Measurements from ENCODE around the gene ZCCHC7.
"Not testable (repeated sequence)": the region's sequence is repeated elsewhere in the genome, so short reads cannot be mapped to it uniquely, and the experiment has no call there.

The ZCCHC7 gene

DNA sequence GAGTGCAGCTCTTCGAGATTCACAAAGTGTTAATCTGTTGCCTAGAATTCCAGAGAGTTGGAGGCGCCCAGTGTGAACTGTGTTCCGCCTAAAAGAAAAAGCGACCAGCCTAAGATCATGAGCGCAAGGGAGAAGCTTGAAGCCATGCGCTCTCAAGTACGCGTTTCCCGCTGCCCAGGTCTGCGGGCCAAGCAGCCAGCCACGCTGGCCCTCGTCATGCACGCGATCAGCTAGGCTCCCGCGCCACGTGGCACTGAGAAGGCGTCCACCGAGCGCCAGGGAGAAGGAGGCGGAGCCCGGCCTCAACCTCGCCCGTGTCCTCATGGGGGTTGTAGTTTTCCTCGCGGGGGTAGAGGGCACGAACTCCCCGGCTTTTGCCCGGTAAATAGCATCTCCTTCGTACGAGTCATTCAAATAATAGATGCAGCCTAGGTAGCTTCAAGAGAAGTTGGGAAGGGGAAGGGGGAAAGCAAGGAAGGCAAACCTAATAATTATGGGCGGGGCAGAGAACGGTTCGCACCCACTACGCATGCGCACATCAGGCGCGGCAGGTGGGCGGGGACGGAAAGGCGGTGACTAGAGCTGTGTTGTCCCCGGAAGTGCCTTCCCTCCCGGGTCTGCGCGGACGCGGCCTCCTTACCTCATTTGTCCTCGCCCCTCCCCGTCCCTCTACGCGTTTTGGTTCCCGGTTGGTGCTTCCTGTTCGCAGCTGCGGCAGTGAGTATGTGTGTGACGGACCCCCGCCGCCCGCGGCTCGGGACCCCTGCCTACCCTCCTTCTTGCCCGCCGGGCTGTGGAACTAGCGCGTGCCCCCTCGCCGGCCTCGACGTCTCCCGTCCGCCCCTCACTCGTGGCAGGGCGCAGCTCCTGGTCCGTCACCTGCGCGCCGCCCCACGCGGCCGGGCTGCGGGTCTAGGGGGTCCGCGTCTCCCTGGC, at the start of gene ZCCHC7:
Gene ZCCHC7, plus strand, starts transcription at position 668 of the 936 bp plus-strand sequence.
- DNase-seq, result peak; percentile 97

DNA sequence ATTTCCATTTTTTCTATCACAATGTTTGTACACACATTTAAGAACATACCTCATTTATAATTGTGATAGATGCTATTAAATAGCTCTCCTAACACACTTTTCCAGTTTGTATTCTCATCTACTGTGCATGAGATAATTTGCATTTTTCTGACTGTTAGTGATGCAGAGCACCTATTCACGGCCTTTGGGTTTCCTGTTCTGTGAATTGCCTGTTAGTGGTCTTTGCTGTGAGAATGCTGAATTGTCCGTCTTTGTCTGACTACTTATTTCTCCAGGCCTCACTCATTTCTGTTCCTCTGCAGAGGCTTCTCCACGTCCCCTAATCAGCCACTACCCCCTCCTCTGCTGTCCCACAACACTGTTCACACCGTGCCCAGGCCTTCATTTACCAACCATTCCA, 45.6 kb upstream of the ZCCHC7 start:
- DNase-seq, result not testable (repeated sequence)

DNA sequence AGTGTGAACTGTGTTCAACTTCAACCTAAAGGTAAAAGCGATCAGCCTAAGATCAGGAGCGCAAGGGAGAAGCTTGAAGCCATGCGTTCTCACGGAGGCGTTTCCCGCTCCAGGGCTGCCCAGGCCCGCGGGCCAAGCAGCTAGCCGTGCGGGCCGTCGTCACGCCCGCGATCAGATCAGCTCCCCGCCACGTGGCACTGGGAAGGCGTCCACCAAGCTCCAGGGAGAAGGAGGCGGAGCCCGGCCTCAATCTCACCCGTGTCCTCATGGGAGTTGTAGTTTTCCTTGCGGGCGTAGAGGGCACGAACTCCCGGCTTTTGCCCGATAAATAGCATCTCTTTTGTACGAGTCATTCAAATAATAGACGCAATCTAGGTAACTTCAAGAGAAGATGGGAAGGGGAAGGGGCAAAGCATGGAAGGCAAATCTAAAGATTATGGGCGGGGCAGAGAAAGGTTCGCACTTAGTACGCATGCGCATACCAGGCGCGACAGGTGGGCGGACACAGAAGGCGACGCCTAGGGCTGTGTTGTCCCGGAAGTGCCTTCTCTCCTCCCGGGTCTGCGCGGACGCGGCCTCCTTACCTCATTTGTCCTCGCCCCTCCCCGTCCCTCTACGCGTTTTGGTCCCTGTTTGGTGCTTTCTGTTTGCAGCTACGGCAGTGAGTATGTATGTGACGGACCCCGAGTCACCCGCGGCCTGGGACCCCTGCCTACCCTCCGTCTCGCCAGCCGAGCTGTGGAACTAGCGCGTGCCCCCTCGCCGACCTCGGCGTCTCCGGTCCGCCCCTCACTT, 40.8 kb upstream of the ZCCHC7 start:
- DNase-seq, result peak; percentile 96

DNA sequence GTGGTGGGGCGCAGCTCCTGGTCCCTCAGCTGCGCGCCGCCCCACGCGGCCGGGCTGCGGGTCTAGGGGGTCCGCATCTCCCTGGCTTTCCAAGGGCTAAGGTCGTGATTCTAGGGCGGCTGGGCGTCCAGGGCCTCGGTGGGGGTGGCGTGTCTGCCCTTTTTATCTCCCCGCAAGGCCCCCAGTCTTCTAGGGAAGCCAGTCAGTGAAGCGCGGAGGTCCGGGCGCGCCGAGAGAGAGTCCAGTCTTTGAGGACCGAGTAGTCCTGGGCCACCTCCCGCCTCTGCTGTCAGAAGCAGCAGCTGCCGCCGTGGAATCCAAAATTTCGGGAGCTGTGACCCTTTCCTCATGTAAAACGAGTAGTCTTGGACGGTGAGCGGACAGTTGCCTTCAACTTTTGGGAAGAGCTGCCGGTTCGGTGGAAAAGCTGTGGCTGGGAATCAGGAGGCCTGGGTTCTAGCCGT, 40.2 kb upstream of the ZCCHC7 start:
- DNase-seq, result not testable (repeated sequence)

DNA sequence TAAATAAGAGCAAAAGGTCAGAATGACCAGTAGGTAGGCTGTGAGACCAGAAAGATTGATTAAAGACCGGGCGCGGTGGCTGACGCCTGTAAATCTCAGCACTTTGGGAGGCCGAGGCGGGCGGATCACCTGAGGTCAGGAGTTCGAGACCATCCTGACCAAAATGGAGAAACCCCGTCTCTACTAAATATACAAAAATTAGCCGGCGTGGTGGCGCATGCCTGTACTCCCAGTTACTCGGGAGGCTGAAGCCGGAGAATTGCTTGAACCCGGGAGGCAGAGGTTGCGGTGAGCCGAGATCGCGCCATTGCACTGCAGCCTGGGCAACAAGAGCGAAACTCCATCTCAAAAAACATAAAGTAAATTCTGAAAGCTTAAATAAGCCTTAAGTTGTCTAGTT, 38.9 kb upstream of the ZCCHC7 start:
- not testable (repeated sequence) for DNase-seq

DNA sequence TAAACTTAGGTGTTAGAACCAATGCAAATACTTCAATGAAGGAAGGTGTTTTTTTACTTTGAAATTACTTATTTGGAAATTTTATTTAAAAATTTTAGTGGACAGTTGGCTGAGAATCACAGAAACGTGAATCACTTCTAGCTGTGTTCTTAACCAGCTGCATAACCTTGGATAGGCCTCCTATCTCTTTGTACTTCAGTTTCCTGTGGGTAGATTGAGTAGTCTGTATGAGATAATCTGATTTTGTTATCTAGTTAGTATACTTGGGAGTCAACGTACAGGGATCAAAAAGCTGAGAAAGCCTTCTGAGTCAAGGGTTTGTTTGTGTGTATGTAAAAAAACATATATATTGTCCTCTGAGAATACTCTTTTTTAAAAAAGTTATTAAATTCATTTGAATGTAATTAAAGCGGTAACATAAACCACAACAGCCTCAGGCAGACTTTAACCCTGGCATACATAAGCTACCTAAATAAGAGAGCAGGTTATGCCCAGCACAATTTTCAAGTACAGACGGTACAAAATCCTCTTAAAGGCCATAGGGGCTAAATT, 38.1 kb upstream of the ZCCHC7 start:
- DNase-seq, result no peak

DNA sequence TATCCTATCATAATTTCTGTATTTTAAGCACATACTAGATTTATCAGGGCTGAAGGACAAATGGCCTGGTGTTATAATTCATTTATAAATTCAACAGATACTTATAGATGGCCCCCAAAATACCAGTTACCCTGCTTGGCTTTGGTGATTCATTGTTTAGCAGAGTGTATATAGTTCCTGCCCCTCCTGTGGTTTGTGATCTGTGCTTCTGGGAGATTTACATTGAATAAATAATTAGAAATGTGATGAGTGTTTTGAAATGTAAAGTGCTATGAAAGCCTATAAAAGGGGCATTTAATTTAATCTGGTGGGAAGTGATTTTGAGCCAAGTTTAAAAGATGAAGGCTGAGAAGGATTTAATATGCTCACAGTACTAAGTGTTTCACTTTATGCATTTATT, 36.7 kb upstream of the ZCCHC7 start:
- DNase-seq, result no peak

DNA sequence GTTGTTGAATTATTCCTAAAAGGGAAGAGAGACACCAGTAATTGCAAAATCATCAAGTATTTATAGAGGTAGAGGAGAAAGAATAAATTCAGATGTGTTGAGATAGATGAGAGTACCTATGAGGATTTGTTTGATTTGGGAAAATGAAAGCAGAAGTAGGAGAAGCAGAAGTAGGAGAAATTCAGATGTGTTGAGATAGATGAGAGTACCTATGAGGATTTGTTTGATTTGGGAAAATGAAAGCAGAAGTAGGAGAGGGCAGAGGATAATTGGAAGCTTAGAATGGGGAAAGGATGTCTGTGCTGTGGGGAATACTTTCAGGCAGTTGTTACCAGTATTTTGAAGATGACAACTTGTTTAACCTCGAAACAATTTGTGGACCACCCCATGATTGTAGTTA, 35.1 kb upstream of the ZCCHC7 start:
- no peak for DNase-seq

DNA sequence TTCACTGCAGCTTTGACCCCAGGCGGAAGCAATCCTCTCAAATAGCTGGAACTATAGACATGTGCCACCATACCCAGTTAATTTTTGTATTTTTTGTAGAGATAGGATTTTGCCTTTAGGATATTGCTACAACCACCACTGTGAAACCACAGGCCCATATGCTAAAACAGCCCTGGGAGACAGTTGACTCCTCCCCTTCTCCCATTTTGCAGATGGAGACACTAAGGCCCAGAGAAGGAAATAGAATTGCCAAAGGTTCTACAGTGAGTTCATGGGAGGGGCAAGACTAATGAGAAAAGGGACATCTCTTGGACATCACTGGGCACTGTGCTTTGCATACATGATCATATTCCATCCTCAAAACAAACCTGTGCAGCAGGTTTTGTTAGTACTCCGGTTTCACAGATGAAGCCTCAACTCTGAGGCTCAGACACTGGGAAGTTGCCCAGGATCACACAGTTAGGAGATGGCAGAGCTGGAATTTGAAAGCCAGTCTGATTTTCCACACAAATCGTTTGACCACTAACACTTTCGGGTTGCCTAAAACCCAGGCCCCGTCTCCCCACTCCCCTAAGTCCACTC, 27.6 kb upstream of the ZCCHC7 start:
- not testable (repeated sequence) for DNase-seq

DNA sequence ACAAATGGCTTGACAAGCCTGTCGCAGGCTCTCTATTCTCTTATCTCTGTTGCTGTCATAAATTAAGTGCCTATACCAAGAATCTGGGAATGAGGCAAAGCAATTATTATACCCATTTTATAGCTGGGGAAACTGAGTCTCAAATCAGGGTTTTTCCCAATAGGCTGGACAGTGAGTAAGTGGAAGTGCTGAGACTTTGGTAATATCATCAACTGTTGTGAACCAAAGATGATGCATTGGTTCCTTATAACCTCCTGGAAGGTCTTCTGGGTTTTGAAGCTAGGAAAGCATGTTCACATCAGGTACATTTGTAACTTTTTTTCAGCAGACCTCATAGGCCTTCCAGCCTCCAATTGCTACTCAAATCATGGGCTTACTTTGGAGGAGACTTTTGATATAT, 25.6 kb upstream of the ZCCHC7 start:
- DNase-seq, result no peak

DNA sequence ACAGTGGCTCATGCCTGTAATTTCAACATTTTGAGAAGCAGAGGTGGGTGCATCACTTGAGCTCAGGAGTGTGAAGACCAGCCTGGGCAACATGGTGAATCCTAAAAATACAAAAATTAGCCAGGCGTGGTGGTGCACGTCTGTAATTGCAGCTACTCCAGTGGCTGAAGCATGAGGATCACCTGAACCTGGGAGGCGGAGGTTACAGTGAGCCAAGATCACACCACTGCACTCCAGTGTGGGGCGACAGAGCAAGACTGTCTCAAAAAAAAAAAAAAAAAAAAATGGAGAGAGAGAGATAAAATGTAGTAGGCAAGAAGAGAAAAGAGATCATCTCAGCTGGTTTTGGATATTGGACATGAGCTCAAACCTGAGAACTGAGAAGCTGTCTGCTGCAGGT, 23.7 kb upstream of the ZCCHC7 start:
- no peak for DNase-seq

DNA sequence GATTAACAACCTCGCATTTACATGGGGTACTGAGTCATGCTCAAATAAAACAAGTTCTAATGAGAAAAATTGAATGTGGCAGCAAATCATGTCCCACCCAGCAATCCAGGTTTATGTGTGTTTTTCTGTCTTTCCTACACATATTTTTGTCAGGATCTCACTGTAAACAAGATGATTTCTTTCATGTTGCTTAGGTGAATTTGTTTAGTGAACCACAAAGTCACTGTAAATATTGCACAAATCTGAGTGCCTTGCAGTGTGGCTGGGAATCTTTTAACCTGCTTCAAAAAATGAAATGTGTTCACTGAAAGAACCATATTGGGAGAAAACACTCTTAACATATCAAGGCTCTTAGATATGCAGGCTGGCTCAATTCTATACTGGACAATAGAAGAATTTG, 23.1 kb upstream of the ZCCHC7 start:
- DNase-seq, result no peak

DNA sequence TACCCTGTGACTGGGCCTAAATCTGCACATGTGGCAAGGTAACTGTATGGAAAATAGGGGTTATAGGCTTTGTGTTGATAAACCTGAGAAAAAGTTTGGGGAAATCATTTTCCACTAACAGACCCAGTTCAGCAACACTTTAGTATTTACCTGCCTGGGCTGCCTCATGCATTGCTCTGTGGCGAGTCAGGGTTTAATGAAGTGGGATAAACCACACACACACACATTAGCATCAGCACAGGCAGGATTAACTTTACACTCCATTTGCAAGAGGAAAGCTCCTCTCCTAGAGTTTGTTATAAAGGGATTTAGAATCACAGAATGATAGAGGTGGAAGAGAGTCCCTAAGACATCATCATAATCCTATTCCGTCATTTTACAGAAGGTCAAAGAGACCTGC, 20.0 kb upstream of the ZCCHC7 start:
- no peak for DNase-seq

DNA sequence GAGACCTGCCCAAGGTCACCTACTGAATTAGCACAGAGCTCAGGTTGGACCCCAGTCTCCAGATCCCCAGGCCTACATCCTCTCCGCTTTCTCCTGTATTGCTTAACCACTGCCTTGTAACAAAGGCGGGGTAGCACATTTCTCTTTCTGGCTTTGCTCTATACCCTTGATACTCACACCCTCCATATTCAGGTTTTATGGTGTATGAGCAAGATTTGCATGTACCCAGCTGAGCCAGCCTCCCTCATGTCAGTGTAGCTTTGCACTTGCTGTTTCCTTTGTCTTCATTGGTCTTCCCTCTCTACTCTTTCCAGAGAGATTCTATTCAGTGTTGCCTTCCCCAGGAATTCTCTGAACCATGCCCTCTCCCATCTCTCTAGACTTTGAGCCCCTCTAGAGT, 19.6 kb upstream of the ZCCHC7 start:
- no peak for DNase-seq

DNA sequence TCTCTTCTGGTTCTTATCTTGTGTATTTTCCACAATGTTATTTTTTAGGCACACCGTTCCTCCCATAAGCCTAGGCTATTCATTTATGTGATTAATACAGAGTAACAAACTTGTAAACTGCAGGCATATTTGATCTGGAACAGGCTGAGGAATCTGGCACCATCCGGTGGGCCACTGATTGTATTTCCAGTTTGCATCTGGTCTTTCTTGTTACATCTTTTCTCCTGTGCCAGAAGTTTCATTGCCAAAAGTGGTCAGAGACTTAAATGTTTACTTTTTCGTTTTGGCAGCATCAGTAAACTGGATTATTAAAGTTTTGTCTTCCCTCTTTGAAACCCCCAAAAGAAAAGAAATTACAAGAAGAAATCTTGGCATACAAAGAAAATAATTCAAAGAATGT, 17.9 kb upstream of the ZCCHC7 start:
- no peak for DNase-seq

DNA sequence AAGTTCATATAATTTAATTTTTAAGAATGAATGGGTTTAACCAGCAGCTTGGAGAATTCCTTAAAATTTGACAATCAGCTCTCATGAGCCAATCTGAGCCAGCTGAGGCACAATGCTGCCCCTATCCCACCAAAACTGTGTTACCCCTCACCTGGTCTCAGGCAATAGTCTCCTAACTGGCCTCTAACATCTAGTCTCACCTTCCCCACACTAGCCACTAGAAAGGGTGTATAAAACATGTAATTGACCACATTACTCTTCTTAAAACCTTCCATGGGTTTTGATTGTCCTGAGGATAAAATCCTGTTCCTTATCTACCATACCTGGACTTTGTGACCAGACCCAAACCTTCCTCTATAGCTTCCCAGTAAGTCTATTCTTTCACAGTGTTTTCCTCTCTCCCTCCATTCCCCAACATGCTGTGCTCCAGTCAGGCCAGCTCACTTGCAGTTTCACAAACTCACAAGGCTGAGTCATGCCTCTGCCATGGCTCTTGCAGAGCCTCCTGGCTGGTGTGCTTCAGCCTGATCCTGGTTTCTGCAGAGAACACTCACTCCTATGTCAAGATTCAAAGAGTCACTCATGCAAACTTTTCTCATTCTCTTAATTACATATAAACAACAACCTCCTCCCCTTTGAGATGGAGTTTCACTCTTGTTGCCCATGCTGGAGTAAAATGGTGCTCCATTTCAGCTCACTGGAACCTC, 16.0 kb upstream of the ZCCHC7 start:
- DNase-seq, result no peak

DNA sequence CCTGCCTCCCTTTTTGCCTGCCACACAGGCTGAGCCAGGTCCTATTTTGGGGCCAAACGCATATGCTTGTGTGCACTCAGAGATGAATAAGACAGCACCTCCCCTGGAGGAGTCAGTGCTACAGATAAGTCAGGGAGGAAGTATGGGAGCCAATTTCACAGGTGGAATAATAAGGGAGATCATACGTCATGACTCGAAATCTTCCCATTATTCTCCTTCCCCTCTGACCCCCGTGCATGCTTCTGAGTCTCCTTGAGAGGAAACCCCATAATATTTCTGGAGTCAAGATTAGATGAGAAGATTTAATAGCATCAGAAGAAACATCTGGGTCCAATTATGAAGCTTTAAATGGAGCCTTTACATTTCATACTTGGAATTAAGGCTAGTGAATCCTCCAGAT, 15.1 kb upstream of the ZCCHC7 start:
- no peak for DNase-seq

DNA sequence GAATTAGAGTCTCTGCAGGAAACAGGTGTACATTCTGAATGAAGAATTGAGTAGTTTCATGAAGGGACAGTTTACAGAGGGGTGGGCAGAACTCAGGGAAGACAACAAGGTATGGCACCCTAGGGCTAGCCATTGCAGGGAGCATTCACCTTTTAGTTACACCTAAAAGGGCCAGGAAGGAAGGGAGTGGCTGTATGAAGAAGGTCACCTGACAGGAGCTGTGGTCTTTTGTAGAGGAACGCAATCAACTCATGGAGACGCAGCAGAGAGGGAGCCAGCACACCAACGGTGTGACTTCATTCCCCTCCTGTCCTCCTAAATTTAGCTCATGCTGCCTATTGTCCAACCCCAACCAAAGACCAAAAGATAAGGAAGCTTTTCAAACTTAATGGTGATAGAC, 12.7 kb upstream of the ZCCHC7 start:
- no peak for DNase-seq

DNA sequence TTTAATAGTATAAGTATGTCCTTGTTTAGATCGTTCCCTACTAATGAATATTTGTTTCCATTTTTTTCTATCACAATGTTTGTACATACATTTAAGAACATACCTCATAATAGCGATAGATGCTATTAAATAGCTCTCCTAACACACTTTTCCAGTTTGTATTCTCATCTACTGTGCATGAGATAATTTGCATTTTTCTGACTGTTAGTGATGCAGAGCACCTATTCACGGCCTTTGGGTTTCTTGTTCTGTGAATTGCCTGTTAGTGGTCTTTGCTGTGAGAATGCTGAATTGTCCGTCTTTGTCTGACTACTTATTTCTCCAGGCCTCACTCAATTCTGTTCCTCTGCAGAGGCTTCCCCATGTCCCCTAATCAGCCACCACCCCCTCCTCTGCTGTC, 5.9 kb upstream of the ZCCHC7 start:
- DNase-seq, result not testable (repeated sequence)

DNA sequence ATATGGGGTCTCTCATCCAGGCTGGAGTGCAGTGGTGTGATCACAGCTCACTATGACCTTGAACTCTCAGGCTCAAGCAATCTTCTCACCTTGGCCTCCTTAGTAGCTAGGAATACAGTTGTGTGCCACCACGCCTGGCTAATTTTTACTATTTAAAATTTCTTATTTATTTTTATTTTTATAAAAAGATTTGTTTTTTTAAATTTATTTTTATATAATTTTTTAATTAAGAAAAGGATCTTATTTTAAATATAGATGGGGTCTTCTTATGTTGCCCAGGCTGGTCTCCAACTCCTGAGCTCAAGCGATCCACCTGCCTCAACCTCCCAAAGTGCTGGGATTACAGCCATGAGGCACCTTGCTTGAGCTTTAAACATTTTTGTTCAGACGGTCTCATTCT, 2.4 kb upstream of the ZCCHC7 start:
- DNase-seq, result no peak

DNA sequence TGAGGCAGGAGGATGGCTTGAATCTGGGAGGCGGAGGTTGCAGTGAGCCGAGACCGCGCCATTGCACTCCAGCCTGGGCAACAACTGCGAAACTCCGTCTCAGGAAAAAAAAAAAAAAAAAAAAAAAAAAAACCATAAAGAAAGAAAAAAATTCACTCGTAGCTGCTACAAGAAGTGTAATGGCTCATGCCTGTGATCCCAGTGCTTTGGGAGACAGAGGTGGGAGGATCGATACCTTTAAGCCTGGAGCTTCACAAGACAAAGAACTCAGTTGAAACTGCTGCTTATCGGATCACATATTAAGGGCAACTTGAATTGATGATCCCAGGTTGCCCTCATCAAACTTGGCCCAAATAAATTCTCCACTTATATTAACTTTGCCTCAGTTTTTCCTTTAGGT, 1.0 kb upstream of the ZCCHC7 start:
- DNase-seq, result no peak

DNA sequence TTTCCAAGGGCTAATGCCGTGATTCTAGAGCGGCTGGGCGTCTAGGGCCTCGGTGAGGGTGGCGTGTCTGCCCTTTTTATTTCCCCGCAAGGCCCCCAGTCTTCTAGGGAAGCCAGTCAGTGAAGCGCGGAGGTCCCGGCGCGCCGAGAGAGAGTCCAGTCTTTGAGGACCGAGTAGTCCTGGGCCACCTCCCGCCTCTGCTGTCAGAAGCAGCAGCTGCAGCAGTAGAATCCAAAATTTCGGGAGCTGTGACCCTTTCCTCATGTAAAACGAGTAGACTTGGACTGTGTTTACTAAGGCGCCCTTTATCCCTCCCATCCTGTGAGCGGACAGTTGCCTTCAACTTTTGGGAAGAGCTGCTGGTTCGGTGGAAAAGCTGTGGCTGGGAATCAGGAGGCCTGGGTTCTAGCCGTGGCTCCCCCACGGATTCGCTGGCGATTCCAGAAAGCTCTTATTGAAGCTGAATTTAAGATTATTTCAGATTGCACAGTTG, 515 bp downstream of the ZCCHC7 start:
- not testable (repeated sequence) for DNase-seq
